IMR-90 (cell line): ENCODE measurements around the gene LENG9. TPM values are rescaled to one million over a fixed set of nuclear protein-coding genes. Genes with fewer than 3 reads are reported as not detected.

Experiments used
- ATAC-seq: fragments of 200-7000 bp; cut with Tn5 transposase; 2 replicates; pipeline ENCODE4 v1.9.1; 2020; ENCODE audit warnings: low read depth, mild to moderate bottlenecking, moderate library complexity
- BruUV-seq: library from RNA; stranded (reverse); fragments of 400-500 nt; replicated peaks from 2 replicates; lab custom pipeline; 2021; lab: Mats Ljungman, UMichigan
- CTCF ChIA-PET: fragments of 300-600 bp; formaldehyde crosslinking; extraction: SDS; loops from one replicate; lab custom pipeline; 2021; ENCODE audit warnings: antibody characterized with exemption; lab: Yijun Ruan, JAX
- POLR2A ChIA-PET: fragments of 300-600 bp; sonication (Branson Sonifier 250); formaldehyde crosslinking; loops from one replicate; lab custom pipeline; 2022; ENCODE audit warnings: antibody characterized with exemption; ENCODE audit not compliant: unreplicated experiment; lab: Charles Lee
- DNase-seq: peaks from one replicate; pipeline ENCODE4 v3.0.0; 2013
- H2AFZ ChIP-seq: replicated peaks from 2 replicates; pipeline ENCODE3; 2013; ENCODE audit warnings: low read length, mild to moderate bottlenecking; ENCODE audit not compliant: poor library complexity
- H2AK5ac ChIP-seq: 2 replicates; pipeline ENCODE4 v1.6.1; 2013; ENCODE audit warnings: low read depth, low read length, inconsistent platforms
- H2AK9ac ChIP-seq: replicated peaks from 2 replicates; pipeline ENCODE3; 2013; ENCODE audit warnings: mild to moderate bottlenecking, low read depth, low read length, moderate library complexity; ENCODE audit not compliant: poor library complexity
- H2BK120ac ChIP-seq: 2 replicates; pipeline ENCODE4 v1.6.1; 2013; ENCODE audit warnings: low read depth, low read length, inconsistent platforms
- H2BK15ac ChIP-seq: 3 replicates; pipeline ENCODE4 v1.6.1; 2013; ENCODE audit warnings: low read depth, low read length, inconsistent platforms
- H2BK20ac ChIP-seq: 2 replicates; pipeline ENCODE4 v1.6.1; 2013; ENCODE audit warnings: low read depth, mild to moderate bottlenecking, inconsistent platforms, low read length, moderate library complexity
- H2BK5ac ChIP-seq: 2 replicates; pipeline ENCODE4 v1.6.1; 2013; ENCODE audit warnings: mild to moderate bottlenecking, low read depth, low read length, inconsistent platforms; ENCODE audit not compliant: poor library complexity, severe bottlenecking
- H3K14ac ChIP-seq: replicated peaks from 2 replicates; pipeline ENCODE4 v1.6.1; 2013; ENCODE audit warnings: low read depth, low read length, inconsistent platforms
- H3K18ac ChIP-seq: 2 replicates; pipeline ENCODE4 v1.6.1; 2013; ENCODE audit warnings: low read depth, low read length, control low read depth
- H3K23ac ChIP-seq: 2 replicates; pipeline ENCODE4 v1.6.1; 2013; ENCODE audit warnings: low read depth, low read length, inconsistent platforms
- H3K27ac ChIP-seq: 2 replicates; pipeline ENCODE4 v1.5.1; 2013; ENCODE audit warnings: mild to moderate bottlenecking, control low read depth, low read length; ENCODE audit not compliant: insufficient read depth
- H3K27me3 ChIP-seq: 2 replicates; pipeline ENCODE4 v1.6.1; 2013; ENCODE audit warnings: low read length; ENCODE audit not compliant: control insufficient read depth, insufficient read depth
- H3K36me3 ChIP-seq: 2 replicates; pipeline ENCODE4 v1.6.1; 2013; ENCODE audit warnings: low read length, mixed read lengths; ENCODE audit not compliant: control insufficient read depth, insufficient read depth
- H3K4ac ChIP-seq: 2 replicates; pipeline ENCODE4 v1.6.1; 2013; ENCODE audit warnings: low read depth, low read length, inconsistent platforms
- H3K4me1 ChIP-seq: 2 replicates; pipeline ENCODE4 v1.6.1; 2013; ENCODE audit warnings: low read length, mixed read lengths; ENCODE audit not compliant: control insufficient read depth, insufficient read depth
- H3K4me2 ChIP-seq: 2 replicates; pipeline ENCODE4 v1.6.1; 2013; ENCODE audit warnings: low read depth, mild to moderate bottlenecking, control low read depth, low read length, moderate library complexity
- H3K4me3 ChIP-seq: 2 replicates; pipeline ENCODE4 v1.5.1; 2013; ENCODE audit warnings: low read depth, mild to moderate bottlenecking, control low read depth, low read length, moderate library complexity; ENCODE audit not compliant: insufficient read depth
- H3K56ac ChIP-seq: 2 replicates; pipeline ENCODE4 v1.6.1; 2013; ENCODE audit warnings: low read length, inconsistent platforms; ENCODE audit not compliant: insufficient read depth; ENCODE audit errors: extremely low read depth
- H3K79me1 ChIP-seq, 2 experiments: 2 replicates each; pipeline ENCODE4 v1.6.1; 2013; ENCODE audit warnings: low read length in 2 of 2, inconsistent platforms in 1 of 2, low read depth in 1 of 2
- H3K9ac ChIP-seq: 2 replicates; pipeline ENCODE4 v1.6.1; 2013; ENCODE audit warnings: low read depth, low read length, control low read depth
- H3K9me1 ChIP-seq: 2 replicates; pipeline ENCODE4 v1.6.1; 2013; ENCODE audit warnings: low read length, inconsistent platforms; ENCODE audit not compliant: insufficient read depth
- H3K9me3 ChIP-seq: 2 replicates; pipeline ENCODE4 v1.6.1; 2013; ENCODE audit warnings: low read length; ENCODE audit not compliant: control insufficient read depth, insufficient read depth
- H4K20me1 ChIP-seq: 2 replicates; pipeline ENCODE4 v1.6.1; 2013; ENCODE audit warnings: low read length, inconsistent platforms; ENCODE audit not compliant: insufficient read depth
- H4K5ac ChIP-seq: 2 replicates; pipeline ENCODE4 v1.6.1; 2013; ENCODE audit warnings: mild to moderate bottlenecking, low read depth, low read length, control low read depth
- H4K8ac ChIP-seq, 2 experiments: 2 replicates each; pipeline ENCODE4 v1.6.1; 2013; ENCODE audit warnings: low read depth in 2 of 2, low read length in 2 of 2, control low read depth in 1 of 2, inconsistent platforms in 1 of 2
- H4K91ac ChIP-seq: 2 replicates; pipeline ENCODE4 v1.6.1; 2013; ENCODE audit warnings: low read depth, low read length, inconsistent platforms; ENCODE audit not compliant: insufficient read depth
- BHLHE40 ChIP-seq: fragments of 150-350 bp; IDR thresholded peaks from 2 replicates; pipeline ENCODE4 v1.6.1; 2016; ENCODE audit warnings: mild to moderate bottlenecking, low read depth, low read length
- CEBPB ChIP-seq: IDR thresholded peaks from 2 replicates; pipeline ENCODE4 v1.6.1; 2012; ENCODE audit warnings: low read depth, low read length, improper control_type of control experiment
- CHD1 ChIP-seq: IDR thresholded peaks from 2 replicates; pipeline ENCODE4 v1.6.1; 2012; ENCODE audit warnings: low read depth, low read length, improper control_type of control experiment
- CTCF ChIP-seq: conservative IDR thresholded peaks from 2 replicates; pipeline ENCODE4 v1.5.1; 2012; ENCODE audit warnings: mild to moderate bottlenecking, low read depth, low read length, improper control_type of control experiment
- FOS ChIP-seq: fragments of 150-350 bp; IDR thresholded peaks from 2 replicates; pipeline ENCODE4 v1.6.1; 2016; ENCODE audit warnings: low read depth, low read length
- MAFK ChIP-seq: IDR thresholded peaks from 2 replicates; pipeline ENCODE4 v1.6.1; 2012; ENCODE audit warnings: low read depth, low read length, improper control_type of control experiment
- MAZ ChIP-seq: IDR thresholded peaks from 2 replicates; pipeline ENCODE4 v1.6.1; 2012; ENCODE audit warnings: low read depth, mild to moderate bottlenecking, low read length, improper control_type of control experiment, moderate library complexity, borderline replicate concordance
- NFE2L2 ChIP-seq: fragments of 150-350 bp; IDR thresholded peaks from 2 replicates; pipeline ENCODE4 v1.6.1; 2016; ENCODE audit warnings: low read depth, mild to moderate bottlenecking, low read length
- POLR2A ChIP-seq: IDR thresholded peaks from 2 replicates; pipeline ENCODE4 v1.6.1; 2012; ENCODE audit warnings: mild to moderate bottlenecking, low read depth, low read length
- RAD21 ChIP-seq: IDR thresholded peaks from 2 replicates; pipeline ENCODE4 v1.6.1; 2012; ENCODE audit warnings: low read length, improper control_type of control experiment
- RCOR1 ChIP-seq: IDR thresholded peaks from 2 replicates; pipeline ENCODE4 v1.6.1; 2012; ENCODE audit warnings: mild to moderate bottlenecking, low read length, improper control_type of control experiment; ENCODE audit not compliant: insufficient replicate concordance
- RFX5 ChIP-seq: IDR thresholded peaks from 2 replicates; pipeline ENCODE4 v1.8.0; 2012; ENCODE audit warnings: low read depth, mild to moderate bottlenecking, low read length, moderate library complexity
- SMC3 ChIP-seq: fragments of 150-350 bp; IDR thresholded peaks from 2 replicates; pipeline ENCODE4 v1.6.1; 2016; ENCODE audit warnings: low read depth, mild to moderate bottlenecking, antibody characterized with exemption, low read length, moderate library complexity
- WGBS, 2 experiments: methylation state at CpG; one replicate each; pipeline versions ENCODE4 v1.1.5 to v1.1.7; 2013; ENCODE audit warnings: missing lambda C conversion rate in 2 of 2; ENCODE audit not compliant: insufficient read length in 1 of 2; ENCODE audit errors: extremely low coverage in 2 of 2; 5-methylcytosine and 5-hydroxymethylcytosine counted together
- dilution Hi-C: fragments of 300-500 bp; cut with HindIII; formaldehyde crosslinking; loops from one replicate; pipeline ENCODE4 v1.14.3; 2018; ENCODE audit warnings: low sequenced_read_pairs; ENCODE audit not compliant: unreplicated experiment
- in situ Hi-C: fragments of 300-500 bp; cut with MboI; formaldehyde crosslinking; loops from 3 replicates; pipeline ENCODE4 v1.14.3; 2019; ENCODE audit warnings: low sequenced_read_pairs, inconsistent platforms, mixed read lengths
- intact Hi-C: fragments of 100-400 bp; cut with micrococcal nuclease; formaldehyde crosslinking; loops from 2 replicates; pipeline ENCODE4 v1.10.0; 2022
- polyA plus RNA-seq, 3 experiments: library from polyadenylated mRNA; depleted of rRNA; stranded (reverse); fragments of >200 nt; gene quantifications; 2 replicates each; pipeline ENCODE4 v1.2.3, GENCODE V29; 2012; ENCODE audit warnings: low replicate concordance in 1 of 3
- total RNA-seq: library from RNA; depleted of rRNA; stranded (reverse); fragments of >200 nt; gene quantifications from 2 replicates; pipeline ENCODE4 v1.2.3, GENCODE V29; 2012
- TF ChIP-seq, protein P1 (sequence below): fragments of 150-350 bp; IDR thresholded peaks from 2 replicates; pipeline ENCODE4 v1.6.1; 2016; ENCODE audit warnings: low read depth, mild to moderate bottlenecking, low read length, moderate library complexity, borderline replicate concordance
- TF ChIP-seq, protein P2 (sequence below): fragments of 150-350 bp; IDR thresholded peaks from 2 replicates; pipeline ENCODE4 v1.6.1; 2017; ENCODE audit warnings: mild to moderate bottlenecking, antibody characterized with exemption, low read length, low read depth

Gene LENG9
- total and polyA plus RNA-seq, 2 of the 4 experiments (the other 2 are of a cell fraction) = 0.94 to 1.1 TPM

- Histone ChIP-seq H2BK120ac (no peak overlapping the region), H3K14ac (no peak overlapping the region), H3K9me3 (no peaks in the 10 kb centered on the region), H3K4me3 (no peak overlapping the region), H2AFZ (no peak overlapping the region), H4K8ac (no peak overlapping the region), H2AK5ac (no peak overlapping the region), H3K4ac (no peak overlapping the region), H3K56ac (no peak overlapping the region), H3K4me1 (no peaks in the 10 kb centered on the region), H3K36me3 (no peaks in the 10 kb centered on the region), H3K18ac (no peak overlapping the region), H2BK20ac (no peak overlapping the region), H2BK15ac (no peak overlapping the region), H4K20me1 (no peaks in the 10 kb centered on the region), H4K91ac (no peak overlapping the region), H3K27me3 (no peaks in the 10 kb centered on the region), H2BK5ac (no peak overlapping the region), H3K23ac (no peak overlapping the region), H3K9ac (no peak overlapping the region), H3K79me1 (no peaks in the 10 kb centered on the region), H3K27ac (no peak overlapping the region), H3K4me2 (no peak overlapping the region), H3K9me1 (no peaks in the 10 kb centered on the region; the same call in 1 of the 2 replicates), H4K5ac (no peak overlapping the region), H2AK9ac (no peak overlapping the region)
- ChIA-PET CTCF (interaction anchor here (1.2 kb wide), 1 partner anchor 8 kb away, joined by 3 read pairs; no protein-coding TSS in a partner anchor), POLR2A (no interaction called here)
- no peak for TF ChIP-seq CEBPB
- TF ChIP-seq MAFK = no peak
- TF ChIP-seq CTCF = no peak
- no peak for TF ChIP-seq RFX5
- TF ChIP-seq FOS = no peak
- TF ChIP-seq MAZ = no peak
- no peak for TF ChIP-seq CHD1
- TF ChIP-seq POLR2A = no peak
- TF ChIP-seq, protein P1, sequence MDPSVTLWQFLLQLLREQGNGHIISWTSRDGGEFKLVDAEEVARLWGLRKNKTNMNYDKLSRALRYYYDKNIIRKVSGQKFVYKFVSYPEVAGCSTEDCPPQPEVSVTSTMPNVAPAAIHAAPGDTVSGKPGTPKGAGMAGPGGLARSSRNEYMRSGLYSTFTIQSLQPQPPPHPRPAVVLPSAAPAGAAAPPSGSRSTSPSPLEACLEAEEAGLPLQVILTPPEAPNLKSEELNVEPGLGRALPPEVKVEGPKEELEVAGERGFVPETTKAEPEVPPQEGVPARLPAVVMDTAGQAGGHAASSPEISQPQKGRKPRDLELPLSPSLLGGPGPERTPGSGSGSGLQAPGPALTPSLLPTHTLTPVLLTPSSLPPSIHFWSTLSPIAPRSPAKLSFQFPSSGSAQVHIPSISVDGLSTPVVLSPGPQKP = no peak
- TF ChIP-seq SMC3 = no peak
- no peak for TF ChIP-seq RCOR1
- TF ChIP-seq, protein P2, sequence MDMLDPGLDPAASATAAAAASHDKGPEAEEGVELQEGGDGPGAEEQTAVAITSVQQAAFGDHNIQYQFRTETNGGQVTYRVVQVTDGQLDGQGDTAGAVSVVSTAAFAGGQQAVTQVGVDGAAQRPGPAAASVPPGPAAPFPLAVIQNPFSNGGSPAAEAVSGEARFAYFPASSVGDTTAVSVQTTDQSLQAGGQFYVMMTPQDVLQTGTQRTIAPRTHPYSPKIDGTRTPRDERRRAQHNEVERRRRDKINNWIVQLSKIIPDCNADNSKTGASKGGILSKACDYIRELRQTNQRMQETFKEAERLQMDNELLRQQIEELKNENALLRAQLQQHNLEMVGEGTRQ = no peak
- TF ChIP-seq NFE2L2 = no peak
- TF ChIP-seq BHLHE40 = no peak
- TF ChIP-seq RAD21 = no peak
- intact Hi-C loops (no loop called here), in situ Hi-C loops (no loop called here), dilution Hi-C loops (no loop called here)
- ATAC-seq = no peak
- no peak for DNase-seq
- BruUV-seq = no TSS peak
- WGBS, 2 experiments = 33% methylated on average over 3 of the region's 7 CpGs; no CpG with 5 or more reads in 1 of the 2 experiments
Measured at GRCh38 chr19:54489341-54489740, 25.8 kb upstream of the LENG9 start.
